ENCODE measurements around the gene MTHFSD. TPM values are rescaled to one million over a fixed set of nuclear protein-coding genes. Genes with fewer than 3 reads are reported as not detected.

The MTHFSD gene
- total and polyA plus RNA-seq, 10 of the 15 experiments (the other 5 are each of a cell fraction or from before 2014, with no cell fraction given) = 2.2 to 24.5 (median 18.1) TPM

DNA sequence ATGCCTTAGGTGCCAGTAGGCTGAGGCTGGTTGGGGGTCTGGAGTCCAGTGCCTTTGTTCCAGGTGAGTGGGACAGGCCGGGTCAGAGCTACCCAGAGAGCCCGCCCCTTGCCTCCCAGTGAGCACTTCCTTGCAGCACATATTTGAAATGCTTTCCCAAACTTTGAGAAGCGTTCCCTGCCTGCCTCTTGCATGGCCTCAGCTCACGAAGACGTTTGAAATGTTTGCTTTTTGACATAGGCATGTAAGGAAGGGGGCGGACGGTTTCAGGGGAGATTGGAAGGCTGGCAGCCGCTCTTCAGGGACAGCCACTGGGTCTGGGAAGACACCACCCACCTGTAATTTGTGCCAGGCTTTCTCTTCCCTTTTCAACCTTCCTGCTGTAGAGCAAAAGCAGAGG lies 18.2 kb upstream of the MTHFSD start:
- BruUV-seq (replicated peaks) = no TSS peak
- Histone ChIP-seq H3K4me1 (ENCODE audit: control insufficient read depth, insufficient read depth, low read length) (no peaks in the 10 kb centered on the region), H3K4me2 (ENCODE audit: control insufficient read depth, insufficient read depth) (no peak overlapping the region), H3K27me3 (replicated peaks in 1 of 2; ENCODE audit: control insufficient read depth in 2 of 2, insufficient read depth in 2 of 2, low read length in 1 of 2) (peaks cover 2 to 13% of the 10 kb centered on the region in 2 experiments; a peak in 3 of 4 replicates), H3K36me3 (ENCODE audit: control insufficient read depth in 2 of 2, insufficient read depth in 2 of 2, low read length in 1 of 2) (no peaks in the 10 kb centered on the region), H4K20me1 (ENCODE audit: control insufficient read depth, insufficient read depth) (no peaks in the 10 kb centered on the region), H3K27ac (ENCODE audit: control insufficient read depth, insufficient read depth) (no peak overlapping the region), H2AFZ (ENCODE audit: control insufficient read depth, low read depth, low read length) (no peak overlapping the region), H3K9me3 (replicated peaks; ENCODE audit: control insufficient read depth, insufficient read depth, low read length) (no peaks in the 10 kb centered on the region), H3K79me2 (ENCODE audit: control insufficient read depth, insufficient read depth, low read length) (no peaks in the 10 kb centered on the region), H3K9ac (ENCODE audit: control insufficient read depth, insufficient read depth, low read length) (no peak overlapping the region), H3K4me3 (no peak overlapping the region)
- ATAC-seq (no peak), FAIRE-seq (no peak), DNase-seq (ENCODE audit: low read depth, low spot score) (no peak)
- ChIA-PET POLR2A (no interaction called here), RAD21 (ENCODE audit: unreplicated experiment) (no interaction called here), SMC1A (ENCODE audit: uncharacterized antibody, unreplicated experiment) (no interaction called here), CTCF (no interaction called here)
- in situ Hi-C loops (cut with MboI) (no loop called here), intact Hi-C loops (cut with micrococcal nuclease; ENCODE audit: unreplicated experiment) (no loop called here)
- 11% methylated on average over 8 of the region's 8 CpGs for WGBS (ENCODE audit: insufficient coverage, insufficient replicate concordance, low lambda C conversion rate, missing lambda C conversion rate)
- no peak for TF ChIP-seq MXI1 (IDR thresholded peaks at IDR 0.05; ENCODE audit: low read depth, low read length)
- no peak for TF ChIP-seq E2F4 (IDR thresholded peaks at IDR 0.05; ENCODE audit: low read depth, low read length)
- no peak for TF ChIP-seq STAT1 (conservative IDR thresholded peaks at IDR 0.05)
- no peak for TF ChIP-seq IRF4 (IDR thresholded peaks at IDR 0.05; ENCODE audit: low read depth, low read length)
- TF ChIP-seq MYC (IDR thresholded peaks at IDR 0.05; ENCODE audit: insufficient read depth, insufficient read length, insufficient replicate concordance, low read length, severe bottlenecking) = no peak
- no peak for TF ChIP-seq KLF5 (IDR thresholded peaks at IDR 0.05; ENCODE audit: partially characterized antibody)
- no peak for TF ChIP-seq JUNB (IDR thresholded peaks at IDR 0.05)
- TF ChIP-seq MAX (IDR thresholded peaks at IDR 0.05; ENCODE audit: low read depth, low read length) = no peak
- TF ChIP-seq EZH2 (IDR thresholded peaks at IDR 0.05; ENCODE audit: borderline replicate concordance, control insufficient read depth, low read depth, low read length) = no peak
- TF ChIP-seq CBX5 (IDR thresholded peaks at IDR 0.05; ENCODE audit: low read depth) = no peak
- TF ChIP-seq RELB (IDR thresholded peaks at IDR 0.05; ENCODE audit: low read depth) = no peak
- TF ChIP-seq RELA (IDR thresholded peaks at IDR 0.05; ENCODE audit: borderline replicate concordance, partially characterized antibody) = no peak
- TF ChIP-seq, protein P1, sequence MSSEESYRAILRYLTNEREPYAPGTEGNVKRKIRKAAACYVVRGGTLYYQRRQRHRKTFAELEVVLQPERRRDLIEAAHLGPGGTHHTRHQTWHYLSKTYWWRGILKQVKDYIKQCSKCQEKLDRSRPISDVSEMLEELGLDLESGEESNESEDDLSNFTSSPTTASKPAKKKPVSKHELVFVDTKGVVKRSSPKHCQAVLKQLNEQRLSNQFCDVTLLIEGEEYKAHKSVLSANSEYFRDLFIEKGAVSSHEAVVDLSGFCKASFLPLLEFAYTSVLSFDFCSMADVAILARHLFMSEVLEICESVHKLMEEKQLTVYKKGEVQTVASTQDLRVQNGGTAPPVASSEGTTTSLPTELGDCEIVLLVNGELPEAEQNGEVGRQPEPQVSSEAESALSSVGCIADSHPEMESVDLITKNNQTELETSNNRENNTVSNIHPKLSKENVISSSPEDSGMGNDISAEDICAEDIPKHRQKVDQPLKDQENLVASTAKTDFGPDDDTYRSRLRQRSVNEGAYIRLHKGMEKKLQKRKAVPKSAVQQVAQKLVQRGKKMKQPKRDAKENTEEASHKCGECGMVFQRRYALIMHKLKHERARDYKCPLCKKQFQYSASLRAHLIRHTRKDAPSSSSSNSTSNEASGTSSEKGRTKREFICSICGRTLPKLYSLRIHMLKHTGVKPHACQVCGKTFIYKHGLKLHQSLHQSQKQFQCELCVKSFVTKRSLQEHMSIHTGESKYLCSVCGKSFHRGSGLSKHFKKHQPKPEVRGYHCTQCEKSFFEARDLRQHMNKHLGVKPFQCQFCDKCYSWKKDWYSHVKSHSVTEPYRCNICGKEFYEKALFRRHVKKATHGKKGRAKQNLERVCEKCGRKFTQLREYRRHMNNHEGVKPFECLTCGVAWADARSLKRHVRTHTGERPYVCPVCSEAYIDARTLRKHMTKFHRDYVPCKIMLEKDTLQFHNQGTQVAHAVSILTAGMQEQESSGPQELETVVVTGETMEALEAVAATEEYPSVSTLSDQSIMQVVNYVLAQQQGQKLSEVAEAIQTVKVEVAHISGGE (CRISPR knock-in tag; IDR thresholded peaks at IDR 0.05) = no peak
- TF ChIP-seq DPF2 (IDR thresholded peaks at IDR 0.05) = no peak
- TF ChIP-seq PAX5 (IDR thresholded peaks at IDR 0.05; ENCODE audit: borderline replicate concordance, low read depth, low read length) = no peak
- TF ChIP-seq SPI1 (IDR thresholded peaks at IDR 0.05; ENCODE audit: borderline replicate concordance, insufficient read depth, low read depth, low read length) = no peak

Data from GM12878 (cell line).